GM23338 (cell line): ENCODE results near the gene CDK4.

Experiments used
- CREB1 ChIP-seq: fragments of 250-450 bp; sonication (Bioruptor Pico); IDR thresholded peaks from 2 replicates; pipeline ENCODE4 v1.5.0; 2020; ENCODE audit warnings: low read depth, mild to moderate bottlenecking, moderate library complexity
- CTCF ChIP-seq, 2 experiments: fragments of 200-600 bp in 1 of 2; sonication (generic) in 1 of 2; conservative IDR thresholded peaks; 2 replicates each; pipeline versions ENCODE4 v1.5.1 to v1.6.1; 2016 to 2017; ENCODE audit warnings: antibody characterized with exemption in 2 of 2, low read depth in 2 of 2, mild to moderate bottlenecking in 2 of 2, moderate library complexity in 1 of 2
- EZH2phosphoT487 ChIP-seq: fragments of 200-600 bp; sonication (generic); IDR thresholded peaks from one replicate; pipeline ENCODE4 v1.8.1; 2018; ENCODE audit warnings: antibody characterized with exemption; ENCODE audit not compliant: unreplicated experiment
- ZNF462 ChIP-seq: fragments of 250-450 bp; sonication (Bioruptor Pico); IDR thresholded peaks from 2 replicates; pipeline ENCODE4 v1.5.0; 2020; ENCODE audit warnings: mild to moderate bottlenecking, moderate library complexity

- TF ChIP-seq CTCF (conservative IDR thresholded peaks at IDR 0.05; ENCODE audit: low read depth in 2 of 2) (no peak), ZNF462 (CRISPR knock-in tag) (no peak), EZH2phosphoT487 (no peak), CREB1 (CRISPR knock-in tag) (no peak)
These were observed 19.2 kb upstream of the CDK4 start for GRCh38 chr12:57771236-57771872.
